ENCODE measurements around the gene PTGER4. TPM values are rescaled to one million over a fixed set of nuclear protein-coding genes. Genes with fewer than 3 reads are reported as not detected.

The PTGER4 gene
- total RNA-seq, 1 donor from 2014 or later, result 4.9 TPM

GRCh38 chr5:40646266-40646665 lies 33.4 kb upstream of the PTGER4 start:
- no peaks in the 10 kb centered on the region for H3K27me3 Mint-ChIP-seq (ENCODE audit: low read depth)
- H3K27ac Mint-ChIP-seq (ENCODE audit: unreplicated experiment), result no peak overlapping the region
- peaks cover 7% of the 10 kb centered on the region for H3K9me3 Mint-ChIP-seq (ENCODE audit: low read depth)
- H3K4me3 Mint-ChIP-seq (ENCODE audit: unreplicated experiment), result no peak overlapping the region
- peaks cover 3% of the 10 kb centered on the region for H3K4me1 Mint-ChIP-seq (ENCODE audit: low read depth)
- peaks cover 5% of the 10 kb centered on the region for H3K36me3 Mint-ChIP-seq (ENCODE audit: low read depth)
- no peak for DNase-seq (ENCODE audit: low spot score)
- TF ChIP-seq, protein P1, sequence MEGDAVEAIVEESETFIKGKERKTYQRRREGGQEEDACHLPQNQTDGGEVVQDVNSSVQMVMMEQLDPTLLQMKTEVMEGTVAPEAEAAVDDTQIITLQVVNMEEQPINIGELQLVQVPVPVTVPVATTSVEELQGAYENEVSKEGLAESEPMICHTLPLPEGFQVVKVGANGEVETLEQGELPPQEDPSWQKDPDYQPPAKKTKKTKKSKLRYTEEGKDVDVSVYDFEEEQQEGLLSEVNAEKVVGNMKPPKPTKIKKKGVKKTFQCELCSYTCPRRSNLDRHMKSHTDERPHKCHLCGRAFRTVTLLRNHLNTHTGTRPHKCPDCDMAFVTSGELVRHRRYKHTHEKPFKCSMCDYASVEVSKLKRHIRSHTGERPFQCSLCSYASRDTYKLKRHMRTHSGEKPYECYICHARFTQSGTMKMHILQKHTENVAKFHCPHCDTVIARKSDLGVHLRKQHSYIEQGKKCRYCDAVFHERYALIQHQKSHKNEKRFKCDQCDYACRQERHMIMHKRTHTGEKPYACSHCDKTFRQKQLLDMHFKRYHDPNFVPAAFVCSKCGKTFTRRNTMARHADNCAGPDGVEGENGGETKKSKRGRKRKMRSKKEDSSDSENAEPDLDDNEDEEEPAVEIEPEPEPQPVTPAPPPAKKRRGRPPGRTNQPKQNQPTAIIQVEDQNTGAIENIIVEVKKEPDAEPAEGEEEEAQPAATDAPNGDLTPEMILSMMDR (IDR thresholded peaks at IDR 0.05), result no peak

- H3K4me3 Mint-ChIP-seq (ENCODE audit: unreplicated experiment), result no peak overlapping the region
- no peak overlapping the region for H3K27ac Mint-ChIP-seq (ENCODE audit: unreplicated experiment)
- no peaks in the 10 kb centered on the region for H3K27me3 Mint-ChIP-seq (ENCODE audit: low read depth)
- DNase-seq (ENCODE audit: low spot score), result no peak
- peaks cover 5% of the 10 kb centered on the region for H3K9me3 Mint-ChIP-seq (ENCODE audit: low read depth)
- H3K36me3 Mint-ChIP-seq (ENCODE audit: low read depth), result peaks cover 5% of the 10 kb centered on the region
- TF ChIP-seq, protein P1 (IDR thresholded peaks at IDR 0.05), result no peak
- H3K4me1 Mint-ChIP-seq (ENCODE audit: low read depth), result no peaks in the 10 kb centered on the region
Observed at GRCh38 chr5:40648150-40648549, 31.6 kb upstream of the PTGER4 start.

DNA sequence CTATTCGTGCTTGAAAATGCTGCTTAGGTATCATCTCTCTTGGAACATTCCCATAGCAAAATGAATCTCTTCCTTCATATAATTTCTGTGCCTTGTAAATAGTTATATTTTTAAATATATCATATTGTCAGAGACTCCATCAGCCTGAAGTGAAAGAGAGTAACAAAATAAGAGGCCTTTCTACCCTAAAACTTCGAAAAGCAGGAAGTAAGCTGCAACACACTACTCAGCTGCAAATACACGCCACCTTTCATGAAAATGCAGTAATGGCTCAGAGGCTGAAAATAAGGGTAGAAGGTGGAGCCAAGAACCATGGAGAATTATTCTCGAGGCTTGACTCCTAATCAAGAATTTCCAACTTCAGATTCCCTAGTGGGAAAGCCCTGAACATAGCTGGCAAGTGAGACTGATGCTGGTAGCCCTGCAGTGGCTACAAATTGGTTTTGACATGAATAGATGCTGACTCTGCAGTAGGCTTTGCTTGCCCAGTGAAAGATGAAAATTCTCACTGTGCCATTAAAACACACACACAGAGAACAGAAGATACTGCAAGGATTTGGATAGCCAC lies 30.2 kb upstream of the PTGER4 start:
- Mint-ChIP-seq H3K9me3 (ENCODE audit: low read depth) (no peaks in the 10 kb centered on the region), H3K4me3 (ENCODE audit: unreplicated experiment) (no peak overlapping the region), H3K36me3 (ENCODE audit: low read depth) (no peaks in the 10 kb centered on the region), H3K4me1 (ENCODE audit: low read depth) (no peaks in the 10 kb centered on the region), H3K27ac (ENCODE audit: unreplicated experiment) (no peak overlapping the region), H3K27me3 (ENCODE audit: low read depth) (no peaks in the 10 kb centered on the region)
- TF ChIP-seq, protein P1 (IDR thresholded peaks at IDR 0.05), result no peak
- no peak for DNase-seq (ENCODE audit: low spot score)

GRCh38 chr5:40651201-40651600 lies 28.5 kb upstream of the PTGER4 start:
- Mint-ChIP-seq H3K9me3 (ENCODE audit: low read depth) (no peaks in the 10 kb centered on the region), H3K4me1 (ENCODE audit: low read depth) (no peaks in the 10 kb centered on the region), H3K4me3 (ENCODE audit: unreplicated experiment) (no peak overlapping the region), H3K27ac (ENCODE audit: unreplicated experiment) (no peak overlapping the region), H3K36me3 (ENCODE audit: low read depth) (no peaks in the 10 kb centered on the region), H3K27me3 (ENCODE audit: low read depth) (no peaks in the 10 kb centered on the region)
- no peak for DNase-seq (ENCODE audit: low spot score)
- TF ChIP-seq, protein P1 (IDR thresholded peaks at IDR 0.05), result no peak

GRCh38 chr5:40652441-40653220 lies 27.1 kb upstream of the PTGER4 start:
- Mint-ChIP-seq H3K4me3 (ENCODE audit: unreplicated experiment) (no peak overlapping the region), H3K27me3 (ENCODE audit: low read depth) (no peaks in the 10 kb centered on the region), H3K27ac (ENCODE audit: unreplicated experiment) (no peak overlapping the region), H3K36me3 (ENCODE audit: low read depth) (no peaks in the 10 kb centered on the region), H3K4me1 (ENCODE audit: low read depth) (no peaks in the 10 kb centered on the region), H3K9me3 (ENCODE audit: low read depth) (no peaks in the 10 kb centered on the region)
- no peak for DNase-seq (ENCODE audit: low spot score)
- TF ChIP-seq, protein P1 (IDR thresholded peaks at IDR 0.05), result no peak
